Fibroblast of peridontal ligament (primary cell): ENCODE data around the gene IFFO2.
A peak's percentile ranks its signal among the peaks of the same experiment; 100 is the strongest.

Experiments
- DNase-seq: peaks from one replicate; pipeline ENCODE4 v3.0.0-alpha.2; 2010; ENCODE audit errors: extremely low read depth

The IFFO2 gene

DNA sequence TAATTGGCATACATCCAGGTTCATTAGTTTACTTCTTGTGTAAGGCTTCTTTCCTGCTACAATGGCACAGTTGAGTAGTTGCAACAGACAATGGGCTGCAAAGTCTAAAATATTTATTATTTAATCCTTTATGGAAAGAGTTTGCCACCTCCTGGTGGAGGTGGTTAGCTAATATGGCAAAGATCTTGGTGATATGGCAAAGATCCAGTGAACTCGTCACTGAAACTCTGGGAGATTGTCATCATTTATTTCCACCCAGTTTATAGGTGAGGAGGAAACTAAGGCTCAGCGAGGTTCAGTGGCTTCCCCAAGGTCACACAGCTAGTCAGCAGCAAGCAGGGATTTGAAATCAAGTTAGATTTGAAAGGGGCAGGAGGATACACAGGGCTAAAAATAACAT lies 16.1 kb upstream of the IFFO2 start:
- DNase-seq, result peak; percentile 60

DNA sequence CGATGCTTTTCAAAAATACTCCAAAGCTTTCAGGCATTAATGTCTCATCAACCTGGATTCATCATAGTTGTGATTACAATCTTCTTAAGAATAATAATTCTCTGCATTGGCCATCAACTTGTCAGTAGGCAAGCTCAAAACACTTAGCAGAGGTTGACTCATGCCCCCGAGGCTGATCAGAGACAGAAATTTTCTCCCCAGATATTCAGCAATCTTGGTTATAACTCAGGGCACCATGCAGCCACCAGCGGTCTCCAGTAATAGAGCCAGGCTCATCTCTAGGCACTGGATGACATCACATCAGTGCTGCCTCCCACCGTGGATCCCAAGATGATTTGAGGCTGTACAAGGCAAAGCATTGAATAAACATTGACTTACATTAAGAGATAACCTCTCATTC lies 14.3 kb upstream of the IFFO2 start:
- DNase-seq, result no peak

DNA sequence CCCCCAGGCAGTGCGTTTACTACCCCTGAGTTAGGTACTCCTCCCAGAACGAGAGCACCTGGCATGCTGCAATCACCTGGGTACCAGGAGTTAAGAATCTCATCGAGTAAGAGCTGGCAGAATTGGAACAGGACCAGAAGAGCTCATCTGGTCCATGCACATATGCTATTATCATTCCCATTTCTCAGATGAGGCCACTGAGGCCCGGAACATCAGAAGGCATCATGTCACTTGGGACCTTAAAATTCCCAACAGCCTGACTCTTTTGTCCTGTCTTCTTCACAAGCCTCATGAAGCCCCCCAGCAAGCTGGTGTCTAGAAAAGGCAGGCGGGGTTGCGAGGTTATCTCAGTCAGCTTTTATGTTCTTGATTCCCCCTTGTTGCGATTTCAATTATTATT lies 13.9 kb upstream of the IFFO2 start:
- DNase-seq, result no peak

DNA sequence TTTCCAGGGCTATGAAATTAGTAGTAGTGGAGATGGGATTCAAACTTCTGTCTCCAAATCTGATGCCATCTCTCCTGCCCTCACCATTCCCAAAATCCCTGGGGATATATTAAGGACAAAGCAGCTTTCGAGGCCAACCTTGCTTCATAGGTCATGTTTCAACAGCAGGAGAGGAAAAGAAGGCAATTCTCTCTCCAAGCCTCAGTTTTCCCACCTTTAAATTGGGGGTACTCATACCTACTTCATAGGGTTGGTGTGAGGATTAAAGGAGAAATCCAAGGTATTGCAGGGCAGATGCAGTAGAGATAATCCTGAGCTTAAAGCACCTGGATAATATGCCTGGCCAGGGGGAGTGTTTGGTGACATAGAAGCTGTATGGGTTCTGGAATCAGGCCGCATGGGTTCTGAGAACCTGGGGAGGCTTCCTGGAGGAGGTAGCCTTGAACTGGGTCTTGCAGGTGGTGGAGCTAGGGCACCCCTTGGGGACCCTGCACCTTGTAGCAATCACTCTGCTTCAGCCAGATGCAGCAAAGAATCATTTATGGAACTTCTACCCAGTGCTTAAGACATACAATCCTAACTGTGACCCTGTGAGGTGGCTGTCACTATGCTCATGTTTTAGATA lies 10.7 kb upstream of the IFFO2 start:
- no peak for DNase-seq

DNA sequence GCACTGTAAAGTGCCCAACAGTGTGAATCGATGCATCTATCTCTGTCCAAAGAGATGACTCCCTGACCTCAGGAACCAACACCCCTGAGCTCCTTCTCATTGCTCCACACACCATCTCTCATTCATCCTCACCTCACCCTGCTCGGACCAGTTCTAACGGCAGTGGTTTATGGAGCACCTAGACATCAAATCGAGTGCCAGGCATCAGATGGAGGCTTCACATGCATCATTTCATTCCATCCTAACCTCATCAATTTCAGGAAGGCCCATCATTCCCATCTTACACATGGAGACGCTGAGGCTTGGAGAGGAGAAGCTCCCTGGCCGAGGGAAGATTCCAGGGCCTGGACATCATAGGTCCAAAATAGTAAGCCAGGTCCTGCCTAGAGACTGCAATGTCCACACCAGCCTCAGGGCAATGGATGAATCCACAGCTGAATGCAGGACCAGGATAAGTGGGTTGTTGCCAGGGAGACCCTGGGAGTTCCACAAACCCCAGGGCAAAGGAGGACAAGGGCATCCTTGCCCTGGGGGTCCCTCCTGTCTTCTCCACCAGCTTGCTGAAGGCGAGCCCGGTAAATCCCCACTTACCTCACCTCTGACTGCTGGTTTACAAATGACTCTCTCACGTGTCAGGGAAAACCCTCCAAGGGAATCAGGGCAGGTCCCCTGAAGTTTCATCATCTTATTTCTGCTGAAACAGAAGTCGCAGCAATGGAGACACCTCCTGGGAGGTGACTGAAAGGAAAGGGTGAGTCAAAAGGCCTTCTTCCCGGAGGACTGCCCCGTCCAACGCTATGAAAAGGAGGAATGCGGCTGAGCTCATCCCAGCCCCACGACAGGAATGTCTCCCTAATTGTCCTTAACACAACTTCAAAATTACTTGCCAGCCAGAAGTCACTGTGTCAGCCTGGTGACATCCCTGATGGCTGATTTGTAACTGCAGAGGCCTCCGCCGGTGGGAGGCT lies 9.0 kb upstream of the IFFO2 start:
- DNase-seq, result peak; percentile 31

DNA sequence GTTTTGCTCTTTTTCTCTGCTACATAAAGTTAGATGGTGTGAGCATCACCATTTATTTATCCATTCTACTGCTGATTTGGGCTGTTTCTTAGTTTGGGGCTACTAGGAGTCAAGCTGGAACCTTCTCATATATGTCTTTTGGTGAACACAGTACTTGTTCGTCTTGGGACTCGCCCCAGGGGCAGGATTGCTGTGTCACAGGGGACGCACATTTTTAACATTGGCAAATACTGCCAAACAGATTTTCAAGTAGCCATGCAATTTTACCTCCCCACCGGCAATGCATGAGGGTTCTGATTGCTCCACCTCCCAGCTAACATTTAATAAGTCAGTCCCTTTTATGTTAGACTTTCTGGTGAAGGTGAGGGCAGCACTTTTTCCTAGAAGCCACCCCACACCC lies 7.5 kb upstream of the IFFO2 start:
- no peak for DNase-seq

DNA sequence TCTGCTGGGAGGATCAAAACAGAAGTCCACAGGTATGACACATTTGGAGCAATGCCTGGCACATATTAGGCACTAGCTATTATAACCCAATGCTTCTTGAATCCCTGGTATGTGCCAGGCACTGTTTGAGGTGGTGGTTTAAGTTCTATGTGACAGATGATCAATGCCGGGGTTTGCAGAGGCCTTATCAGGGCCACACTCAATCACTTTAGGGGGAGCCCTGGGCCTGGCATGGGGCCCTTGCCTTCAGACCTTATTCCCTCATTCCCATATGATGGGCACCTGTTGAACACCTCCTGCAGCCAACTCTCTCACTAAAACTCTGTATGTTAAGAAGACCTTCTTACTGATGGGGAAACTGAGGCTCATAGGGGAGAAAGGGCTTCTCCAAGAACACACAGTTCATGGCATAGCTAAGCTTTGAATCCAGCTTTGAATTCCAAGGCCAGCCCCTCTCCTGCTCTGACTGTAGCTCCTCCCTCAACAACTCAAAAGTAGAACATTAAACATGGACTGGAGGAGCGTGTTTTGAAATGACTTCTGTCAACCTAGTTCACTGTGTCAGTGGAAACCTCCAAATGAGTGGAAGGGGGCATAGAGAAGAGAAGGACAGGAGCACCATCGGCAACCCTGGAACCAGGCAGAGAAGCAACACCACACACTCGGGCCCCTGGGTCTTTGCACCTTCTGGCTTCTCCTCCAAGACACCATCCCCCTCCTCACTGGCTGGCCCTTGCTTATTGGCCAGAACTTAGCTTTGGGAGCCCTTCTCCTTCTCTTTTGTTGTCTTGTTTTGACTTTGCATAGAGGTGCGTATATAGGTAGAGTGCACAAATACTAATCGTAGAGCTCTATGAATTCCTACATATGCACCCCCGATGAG lies 6.6 kb upstream of the IFFO2 start:
- DNase-seq, result no peak

DNA sequence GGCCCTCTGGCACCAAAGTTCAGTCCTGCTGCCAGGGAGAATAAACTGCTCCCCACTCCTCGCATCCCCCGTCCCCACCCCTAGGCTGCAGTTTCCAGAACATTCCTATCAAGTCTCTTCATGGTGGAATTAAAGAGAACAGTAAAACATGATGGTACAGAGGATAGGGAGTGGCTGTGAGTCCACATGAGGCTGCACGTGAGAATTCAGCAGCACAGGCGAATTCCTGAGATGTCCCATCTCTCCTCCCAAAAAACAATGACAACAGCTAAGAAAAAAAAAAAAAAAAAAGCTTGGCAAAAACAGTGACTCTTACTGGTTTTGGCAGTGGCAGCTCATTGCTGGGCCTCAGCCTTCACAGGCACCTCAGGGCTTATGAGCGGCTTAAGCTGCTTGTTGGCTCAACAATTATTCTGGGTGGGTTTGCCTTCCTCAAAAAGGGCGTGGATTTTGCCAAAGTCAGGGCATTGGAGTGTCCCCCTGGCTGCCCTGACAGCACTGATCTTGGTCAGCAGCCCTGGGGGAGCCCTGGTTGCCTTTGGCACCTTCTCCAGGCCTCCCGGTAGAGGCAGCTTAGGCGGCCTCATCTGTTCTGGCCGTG lies 5.7 kb upstream of the IFFO2 start:
- no peak for DNase-seq

DNA sequence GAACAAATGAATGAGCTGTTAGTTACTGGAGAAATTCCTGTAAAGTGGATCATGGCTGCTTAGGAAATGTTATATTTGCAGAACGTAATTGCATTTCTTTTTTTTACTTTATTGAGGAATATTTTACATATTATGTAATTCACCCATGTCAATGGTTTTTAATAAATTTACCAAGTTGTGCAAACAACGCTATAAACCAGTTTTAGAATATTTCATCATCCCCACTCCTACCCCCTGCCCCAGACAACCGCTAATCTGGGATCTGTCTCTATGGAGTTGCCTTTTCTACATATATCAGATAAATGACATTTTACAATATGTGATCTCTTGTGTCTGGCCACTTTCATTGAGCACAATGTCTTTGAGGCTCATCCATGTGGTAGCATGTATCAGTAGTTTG lies 4.3 kb upstream of the IFFO2 start:
- no peak for DNase-seq

DNA sequence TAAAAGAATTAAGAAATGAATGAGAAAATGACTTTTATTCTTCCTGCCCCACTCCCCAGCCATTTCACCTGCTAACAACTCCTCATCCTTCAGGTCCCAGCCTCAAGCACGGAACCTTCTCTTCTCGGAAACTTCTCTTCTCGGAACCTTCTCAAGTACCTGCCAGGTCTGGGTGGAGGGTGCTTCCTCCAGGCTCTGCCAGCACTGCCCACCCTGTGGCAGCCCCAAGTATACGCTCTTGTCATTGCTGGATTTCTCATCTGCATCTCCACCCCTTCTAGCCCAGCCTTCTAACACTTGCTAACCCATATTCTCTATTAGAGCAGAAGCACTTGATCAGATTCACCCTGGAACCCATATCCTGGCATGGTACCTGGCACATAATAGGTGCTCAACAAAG lies 3.9 kb upstream of the IFFO2 start:
- DNase-seq, result no peak

DNA sequence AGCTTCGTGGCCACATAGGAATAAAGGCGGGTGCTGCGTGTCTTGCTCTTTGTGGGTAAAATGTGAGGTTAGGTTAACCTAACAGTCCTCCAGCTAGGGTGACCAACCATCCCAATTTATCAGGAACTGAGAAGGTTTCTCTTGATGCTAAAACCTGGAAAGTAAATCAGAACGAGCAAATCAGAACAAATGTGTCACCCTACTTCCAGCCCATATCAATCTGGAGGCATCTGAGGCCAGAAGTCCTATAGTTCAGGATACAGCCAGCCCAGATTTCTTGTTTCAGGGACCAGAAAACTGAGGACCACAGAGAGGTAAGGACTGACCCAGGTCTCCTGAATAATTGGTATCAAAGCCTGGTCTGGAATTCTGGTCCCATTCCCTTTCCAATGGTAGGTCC lies 3.1 kb upstream of the IFFO2 start:
- DNase-seq, result no peak

DNA sequence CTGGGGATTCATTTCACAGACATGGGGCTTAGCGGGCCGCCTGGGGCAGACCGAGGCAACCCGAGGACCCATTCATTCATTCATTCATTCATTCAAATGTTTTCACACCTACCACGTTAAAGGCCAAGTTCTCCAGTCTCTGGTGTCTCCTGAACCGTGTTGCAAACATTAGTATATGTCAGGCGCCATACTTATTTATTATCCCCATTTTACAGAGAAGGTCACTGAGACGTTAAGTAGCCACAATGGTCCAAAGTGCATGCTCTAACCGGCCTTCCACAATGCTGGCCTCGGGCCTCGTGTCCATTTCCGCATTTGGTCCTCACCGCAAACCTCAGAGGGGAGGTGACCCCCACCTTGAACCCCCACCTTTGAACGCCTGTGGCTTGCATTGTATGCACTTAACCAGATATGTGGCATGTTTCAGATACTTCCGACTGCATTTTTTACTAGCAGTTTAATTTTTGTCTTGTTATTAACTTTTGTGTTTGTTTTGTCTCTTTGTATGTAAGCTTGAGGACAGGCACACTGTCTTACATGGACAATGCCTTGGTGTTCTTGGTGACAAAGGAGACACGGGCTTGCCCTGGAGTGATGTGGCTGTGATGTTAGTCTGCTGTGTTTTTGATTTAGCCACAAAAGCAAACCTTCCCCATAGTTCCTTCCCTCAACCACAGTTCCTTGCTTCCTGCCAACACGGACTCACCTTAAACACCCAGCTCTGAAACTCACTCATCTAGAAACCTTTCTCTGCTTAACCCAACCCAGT lies 1.2 kb upstream of the IFFO2 start:
- no peak for DNase-seq

DNA sequence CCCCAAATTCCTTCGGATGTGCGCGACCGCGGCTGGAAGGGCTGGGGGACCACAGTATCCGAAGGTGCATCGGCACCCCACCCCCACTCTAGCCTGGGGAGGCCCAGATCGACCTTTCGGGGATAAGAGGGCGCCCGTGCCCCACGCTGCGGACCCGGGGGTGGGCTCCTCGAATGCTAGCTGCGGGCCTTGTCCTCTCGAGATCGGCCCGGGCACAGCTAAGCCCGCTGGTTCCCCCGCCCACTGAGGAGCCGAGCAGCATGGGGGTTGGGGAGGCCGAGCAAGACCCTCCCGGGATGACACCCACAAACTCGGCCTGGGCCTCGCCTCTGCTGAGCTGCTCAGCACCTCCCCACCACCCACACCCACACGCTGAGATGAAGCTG lies 653 bp upstream of the IFFO2 start:
- DNase-seq, result no peak

DNA sequence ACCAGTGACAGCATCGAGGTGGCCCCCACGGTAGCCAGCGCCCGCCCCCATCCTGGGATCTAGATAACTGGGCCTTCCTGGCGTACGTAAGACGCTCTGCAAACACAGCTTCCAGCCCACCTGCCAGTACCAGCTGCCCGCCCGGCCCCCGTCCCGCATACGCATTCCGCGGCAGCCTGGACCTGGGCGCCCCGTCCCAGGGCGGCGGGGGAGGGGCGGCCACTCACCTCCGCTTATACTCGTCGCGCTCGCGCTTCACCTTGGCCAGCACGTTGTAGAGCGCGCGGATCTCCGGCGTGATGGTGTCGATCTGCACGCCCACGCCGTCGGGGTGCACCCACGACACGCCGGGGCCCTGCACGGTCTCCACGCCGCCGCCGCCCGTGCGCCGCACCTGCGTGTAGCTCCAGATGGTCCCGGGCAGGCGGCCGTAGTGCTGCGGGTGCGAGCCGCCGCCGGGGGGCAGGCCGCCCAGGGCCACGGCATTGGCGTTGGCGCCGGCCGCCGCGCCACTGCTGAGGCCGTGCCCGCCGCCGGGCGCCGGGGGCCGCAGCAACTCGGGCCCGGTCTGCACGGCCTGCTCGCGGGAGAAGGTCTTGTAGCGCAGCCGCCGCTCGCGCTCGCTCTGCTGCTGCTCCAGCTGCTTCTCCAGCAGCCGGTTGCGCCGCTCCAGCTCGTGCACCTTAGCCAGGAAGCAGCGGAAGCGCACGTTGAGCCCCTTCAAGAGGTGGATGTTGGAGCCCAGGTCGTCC lies 859 bp downstream of the IFFO2 start:
- no peak for DNase-seq

DNA sequence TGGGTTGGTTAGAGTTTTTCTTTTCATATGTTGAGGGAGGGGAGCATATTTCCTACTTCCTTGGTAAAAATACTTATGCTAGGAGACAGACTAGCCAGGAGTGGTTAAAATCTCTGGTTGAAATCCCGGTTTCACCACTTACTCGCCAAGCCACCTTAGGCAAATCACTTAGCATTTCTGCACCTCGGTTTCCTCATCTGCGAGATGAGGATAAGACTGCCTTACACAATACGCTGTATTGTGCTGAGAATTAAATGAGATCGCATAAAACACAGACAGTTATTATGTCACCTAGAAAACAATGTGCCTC lies 1.4 kb downstream of the IFFO2 start:
- DNase-seq, result no peak

DNA sequence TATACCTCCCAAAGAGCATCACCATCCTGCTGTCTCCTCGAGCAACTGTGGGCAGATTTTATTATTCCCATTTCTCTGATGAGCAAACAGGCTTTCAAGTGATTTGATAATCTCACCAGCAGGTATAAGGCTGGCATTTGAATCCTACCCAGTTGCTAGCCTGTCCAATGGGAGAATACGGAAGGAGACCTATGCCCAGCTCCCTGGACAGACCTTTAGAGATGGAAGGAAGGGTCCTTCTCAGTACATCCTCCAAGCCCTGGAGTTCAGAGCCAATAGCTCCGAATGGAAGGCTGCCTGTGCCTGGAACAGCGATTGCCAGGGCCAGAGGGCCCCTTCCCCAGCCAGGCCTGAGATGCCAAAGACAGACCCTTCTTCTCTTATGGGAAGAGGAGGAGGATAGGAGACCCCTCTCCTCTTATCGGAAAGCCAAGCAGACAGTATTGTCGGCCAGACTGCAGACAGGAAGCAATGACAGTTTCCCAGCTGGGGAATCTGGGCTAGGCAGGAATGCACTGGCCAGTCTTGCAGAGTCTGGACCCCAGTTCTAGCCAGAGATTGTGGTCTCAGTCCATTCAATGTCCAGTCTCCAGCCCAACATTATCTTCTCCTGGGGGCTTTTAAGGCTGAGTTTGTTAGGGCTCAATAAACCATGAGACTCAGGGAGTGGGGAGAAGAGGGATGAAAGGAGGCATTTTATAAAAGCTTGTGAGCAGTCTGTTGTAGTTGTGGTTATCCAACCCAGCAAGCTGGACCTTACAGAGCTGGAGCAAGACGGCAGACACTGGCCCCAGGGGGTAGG lies 2.0 kb downstream of the IFFO2 start:
- no peak for DNase-seq

DNA sequence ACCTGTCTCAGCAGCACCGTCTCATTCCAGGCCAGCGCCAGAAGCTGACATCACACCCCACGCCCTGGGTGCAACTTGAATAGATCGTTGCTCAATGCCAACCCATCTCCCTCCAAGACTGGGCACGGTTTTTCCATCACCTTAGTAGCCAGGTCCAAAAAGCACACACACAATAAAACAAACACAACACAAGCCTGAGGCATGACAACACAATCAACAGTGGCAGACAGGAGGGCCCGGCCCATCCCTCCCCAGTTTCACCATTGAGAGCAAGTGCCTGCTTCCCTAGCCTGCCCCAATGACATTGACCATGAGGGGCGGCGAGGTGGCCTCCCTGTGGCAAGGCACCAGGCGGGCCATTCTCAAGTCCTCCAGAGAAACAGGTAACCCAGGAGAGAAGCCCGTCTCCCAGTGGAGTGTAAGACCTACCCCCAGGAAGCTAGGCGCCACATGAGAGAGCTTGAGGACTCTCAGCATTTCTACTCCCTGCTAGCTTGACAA lies 2.7 kb downstream of the IFFO2 start:
- no peak for DNase-seq

DNA sequence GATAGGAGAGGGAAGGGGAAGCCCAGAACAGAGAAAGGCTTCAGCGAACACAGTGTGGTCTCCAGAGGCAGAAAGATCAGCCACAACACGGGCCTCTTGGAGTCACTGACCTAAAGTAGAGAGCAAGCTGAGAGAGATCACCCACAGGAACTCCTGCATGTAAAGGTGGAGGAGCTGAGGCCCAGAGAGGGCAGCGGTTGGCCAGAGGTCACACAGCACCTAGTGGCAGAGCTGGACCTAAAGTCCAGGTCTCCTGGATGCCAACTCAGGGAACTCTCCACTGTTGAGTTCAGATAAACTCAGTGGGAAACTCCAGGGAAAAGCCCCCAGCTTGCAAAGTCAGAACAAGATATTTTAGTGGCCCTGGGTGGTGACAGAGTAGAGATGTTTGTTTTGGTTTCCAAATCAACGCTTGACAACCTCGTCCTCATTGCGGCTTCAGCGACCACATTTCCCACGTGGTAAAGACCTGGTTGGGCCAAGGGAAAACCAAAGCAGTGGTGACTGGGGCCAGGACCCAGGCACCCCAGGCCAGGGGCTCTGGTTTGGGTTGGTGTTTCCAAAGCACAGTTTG lies 4.6 kb downstream of the IFFO2 start:
- peak; percentile 36 for DNase-seq

DNA sequence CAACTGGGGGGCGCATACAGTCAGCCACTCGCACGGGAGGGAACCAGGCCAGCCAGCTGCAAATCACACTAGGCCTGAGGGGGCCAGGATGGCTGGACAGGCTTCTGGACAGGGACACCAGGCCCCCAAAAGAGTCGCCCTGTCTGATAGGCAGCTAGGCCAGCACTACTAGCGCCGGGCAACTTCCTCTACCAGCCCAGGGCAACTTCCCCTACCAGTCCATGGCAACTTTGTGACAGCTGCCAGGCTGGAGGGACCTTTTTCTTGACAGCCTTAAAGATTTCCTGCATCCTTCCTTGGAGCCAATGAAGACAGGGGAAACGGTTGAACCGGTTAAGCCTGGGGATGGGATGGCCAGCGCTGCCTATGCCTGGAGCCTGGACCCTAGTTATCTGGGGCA lies 5.1 kb downstream of the IFFO2 start:
- no peak for DNase-seq
